ENCODE data around the gene ATCAY.

ATCAY gene

GRCh38 chr19:3970808-3971598 lies 90.5 kb downstream of the ATCAY start, which contains the start of gene DAPK3:
Gene DAPK3, minus strand, starts transcription at chr19:3971099. Its CDS starts 1,364 bp downstream, at chr19:3969735.
- peak; percentile 85 for DNase-seq

- DNase-seq = no peak
Observed at GRCh38 chr19:3975144-3975543, 94.7 kb downstream of the ATCAY start.

GRCh38 chr19:3975637-3976087 lies 95.2 kb downstream of the ATCAY start:
- no peak for DNase-seq

GRCh38 chr19:3976495-3977241 lies 96.2 kb downstream of the ATCAY start:
- DNase-seq = no peak

Data from T-helper 9 cell (primary cell).